GM19455 (cell line): ENCODE data around the gene BAD.

Experiments
- ATAC-seq: cut with Tn5 transposase; IDR thresholded peaks from one replicate; pipeline ENCODE4 v1.9.1; 2021; ENCODE audit not compliant: unreplicated experiment

Gene BAD

GRCh38 chr11:64281957-64282770 lies 2.3 kb downstream of the BAD start:
- no peak for ATAC-seq

DNA sequence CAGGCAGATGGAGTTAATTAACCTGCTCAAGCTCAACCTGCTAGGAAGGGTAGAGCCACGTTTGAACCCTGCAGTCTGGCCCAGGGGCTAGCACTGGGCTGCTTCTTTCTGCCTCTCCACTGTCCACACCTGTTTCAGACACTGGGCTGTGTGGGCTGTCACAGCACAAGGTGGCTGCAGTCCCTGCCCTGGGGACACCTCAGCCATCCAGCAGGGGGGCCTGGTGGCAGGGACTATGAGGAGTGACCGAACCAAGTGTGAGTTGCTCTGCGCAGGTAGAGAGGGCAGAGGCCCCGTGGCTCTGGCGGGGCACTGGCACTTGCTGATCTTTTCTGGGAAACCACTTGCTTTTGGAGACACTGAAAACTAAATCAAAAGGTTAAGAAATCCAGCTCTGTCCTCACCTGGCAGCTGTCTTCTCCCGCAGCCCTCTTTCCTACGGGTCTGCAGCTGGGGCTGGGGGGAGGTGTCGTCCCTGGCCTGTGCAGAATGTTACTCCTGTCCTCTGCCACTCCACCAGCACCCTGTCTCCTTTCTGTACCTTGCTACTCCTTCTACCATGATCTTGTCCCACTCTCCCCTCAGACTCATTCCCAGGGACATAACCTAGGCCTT lies 5.8 kb downstream of the BAD start:
- ATAC-seq = no peak

GRCh38 chr11:64276653-64277431 lies 7.6 kb downstream of the BAD start:
- ATAC-seq = no peak

- no peak for ATAC-seq
Observed at GRCh38 chr11:64275841-64276240, 8.6 kb downstream of the BAD start.

- ATAC-seq = no peak
Observed at GRCh38 chr11:64275031-64275800, 9.2 kb downstream of the BAD start.

GRCh38 chr11:64269540-64270220 lies 14.8 kb downstream of the BAD start:
- ATAC-seq = peak; percentile 68

- peak; percentile 23 for ATAC-seq
Observed at GRCh38 chr11:64268893-64269539, 15.4 kb downstream of the BAD start.

DNA sequence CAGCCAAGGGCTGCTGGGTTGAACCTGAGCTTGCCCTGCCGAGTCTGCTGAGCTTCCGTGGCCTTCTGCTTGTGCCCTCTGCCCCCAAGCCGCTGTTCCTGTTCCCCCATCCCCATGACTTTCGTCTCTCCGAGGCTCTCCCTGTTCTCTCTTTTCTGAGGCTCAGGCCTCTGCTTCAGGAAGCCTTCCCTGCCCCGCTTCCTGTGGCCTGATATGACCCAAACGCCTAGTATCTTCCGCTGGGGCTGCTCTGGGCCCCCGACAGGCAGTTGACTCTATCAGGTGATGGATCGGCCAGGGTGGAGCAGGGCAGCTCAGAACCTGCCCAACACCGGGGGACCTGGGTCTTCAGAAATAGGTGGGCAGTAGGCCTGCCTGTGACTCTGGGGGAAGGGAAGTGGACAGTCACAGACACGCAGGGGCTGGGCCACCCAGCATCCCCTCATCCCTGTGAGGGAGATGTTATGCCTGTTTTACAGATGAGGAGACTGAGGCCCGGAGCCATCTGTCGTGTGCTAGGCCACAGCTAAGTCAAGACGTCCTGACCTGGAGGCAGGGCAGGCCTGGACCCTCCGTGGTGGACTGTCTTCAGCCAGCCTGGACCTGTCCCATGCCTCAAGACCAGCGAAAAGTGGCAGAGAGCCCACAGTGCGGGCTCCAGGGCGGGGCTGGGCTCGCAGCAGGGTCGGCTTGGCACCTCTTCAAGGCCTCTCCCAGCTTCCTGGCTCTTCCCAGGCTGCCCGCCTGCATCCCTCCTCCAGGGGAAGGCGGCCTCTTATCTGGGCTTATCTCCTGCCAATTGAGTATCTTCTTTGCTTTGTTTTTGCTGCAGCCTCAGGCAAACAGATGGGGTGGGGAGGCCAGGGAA lies 16.2 kb downstream of the BAD start:
- no peak for ATAC-seq

- no peak for ATAC-seq
Observed at GRCh38 chr11:64267207-64267945, 17.1 kb downstream of the BAD start.

GRCh38 chr11:64266339-64266738 lies 18.1 kb downstream of the BAD start:
- no peak for ATAC-seq

GRCh38 chr11:64265176-64266160 lies 19.0 kb downstream of the BAD start:
- no peak for ATAC-seq

- no peak for ATAC-seq
Observed at GRCh38 chr11:64264371-64264852, 20.1 kb downstream of the BAD start.

GRCh38 chr11:64263947-64264317 lies 20.5 kb downstream of the BAD start:
- ATAC-seq = no peak

GRCh38 chr11:64263021-64263946 lies 21.2 kb downstream of the BAD start:
- no peak for ATAC-seq

DNA sequence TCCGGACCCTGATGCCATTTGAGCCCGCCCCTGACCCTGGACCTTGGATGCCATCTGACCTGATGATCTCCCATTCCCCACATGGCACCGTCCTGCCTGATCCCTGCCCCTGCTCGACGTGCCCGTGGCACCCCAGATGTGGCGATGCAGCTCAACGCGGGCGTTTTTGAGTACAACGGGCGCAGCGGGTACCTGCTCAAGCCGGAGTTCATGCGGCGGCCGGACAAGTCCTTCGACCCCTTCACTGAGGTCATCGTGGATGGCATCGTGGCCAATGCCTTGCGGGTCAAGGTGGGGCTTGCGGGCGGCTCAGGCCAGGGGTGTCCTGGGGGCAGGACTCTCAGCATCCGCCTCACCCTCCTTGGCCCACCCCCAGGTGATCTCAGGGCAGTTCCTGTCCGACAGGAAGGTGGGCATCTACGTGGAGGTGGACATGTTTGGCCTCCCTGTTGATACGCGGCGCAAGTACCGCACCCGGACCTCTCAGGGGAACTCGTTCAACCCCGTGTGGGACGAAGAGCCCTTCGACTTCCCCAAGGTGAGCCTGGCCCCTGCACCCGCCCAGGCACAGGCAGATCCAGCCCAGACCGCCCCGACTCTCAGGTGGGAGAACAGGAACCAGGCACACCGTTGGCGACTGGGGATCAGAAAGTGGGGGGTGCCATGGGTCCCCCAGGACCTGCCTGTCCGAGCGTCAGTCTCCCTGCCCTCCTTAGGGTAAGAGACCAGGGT lies 22.0 kb downstream of the BAD start:
- ATAC-seq = no peak
